DMS 273 (cell line): ENCODE data around the gene YBX2.
"Not testable (repeated sequence)": the region's sequence is repeated elsewhere in the genome, so short reads cannot be mapped to it uniquely, and the experiment has no call there.

Experiments used
- DNase-seq: peaks from one replicate; lab custom pipeline; 2025; ENCODE audit not compliant: unreplicated experiment; lab: John Stamatoyannopoulos, UW

YBX2 gene

GRCh38 chr17:7249214-7249613, 45.2 kb downstream of the YBX2 start:
- no peak for DNase-seq

GRCh38 chr17:7248796-7249195, 45.6 kb downstream of the YBX2 start:
- no peak for DNase-seq

DNA sequence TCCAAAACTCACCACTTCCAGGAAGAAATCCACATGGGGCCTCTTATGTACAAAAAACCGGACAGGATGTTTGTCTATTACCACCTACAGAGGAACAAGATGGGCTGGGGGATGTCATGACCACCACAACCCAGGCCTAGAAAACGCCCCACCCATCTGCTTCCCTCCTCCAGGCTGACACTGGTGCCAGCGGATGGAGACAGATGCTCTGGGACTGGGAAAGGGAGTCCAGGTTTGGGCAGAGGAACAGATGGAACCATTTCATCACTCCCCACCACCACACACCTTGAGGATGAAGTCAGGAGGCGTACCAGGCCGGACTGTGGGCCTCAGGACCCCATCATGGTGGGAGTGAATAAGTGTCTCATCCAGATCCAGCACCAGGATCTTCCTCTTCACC, 47.7 kb downstream of the YBX2 start:
- no peak for DNase-seq

- DNase-seq, result not testable (repeated sequence)
Observed at GRCh38 chr17:7243838-7244237, 50.6 kb downstream of the YBX2 start.

DNA sequence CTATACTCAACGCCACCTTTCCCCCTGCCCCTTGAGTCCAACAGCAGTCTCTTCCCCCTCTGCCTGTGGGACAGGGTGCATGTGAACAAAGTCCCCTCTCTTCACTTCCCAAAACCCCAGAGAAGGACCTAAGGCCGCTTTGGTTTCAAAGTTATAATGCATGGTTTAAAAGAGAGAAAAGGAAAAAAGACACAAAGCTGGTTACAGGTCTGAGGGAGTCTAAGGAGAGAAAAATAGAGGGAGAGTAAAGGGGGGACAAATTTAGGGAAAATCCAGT, 51.0 kb downstream of the YBX2 start:
- no peak for DNase-seq

DNA sequence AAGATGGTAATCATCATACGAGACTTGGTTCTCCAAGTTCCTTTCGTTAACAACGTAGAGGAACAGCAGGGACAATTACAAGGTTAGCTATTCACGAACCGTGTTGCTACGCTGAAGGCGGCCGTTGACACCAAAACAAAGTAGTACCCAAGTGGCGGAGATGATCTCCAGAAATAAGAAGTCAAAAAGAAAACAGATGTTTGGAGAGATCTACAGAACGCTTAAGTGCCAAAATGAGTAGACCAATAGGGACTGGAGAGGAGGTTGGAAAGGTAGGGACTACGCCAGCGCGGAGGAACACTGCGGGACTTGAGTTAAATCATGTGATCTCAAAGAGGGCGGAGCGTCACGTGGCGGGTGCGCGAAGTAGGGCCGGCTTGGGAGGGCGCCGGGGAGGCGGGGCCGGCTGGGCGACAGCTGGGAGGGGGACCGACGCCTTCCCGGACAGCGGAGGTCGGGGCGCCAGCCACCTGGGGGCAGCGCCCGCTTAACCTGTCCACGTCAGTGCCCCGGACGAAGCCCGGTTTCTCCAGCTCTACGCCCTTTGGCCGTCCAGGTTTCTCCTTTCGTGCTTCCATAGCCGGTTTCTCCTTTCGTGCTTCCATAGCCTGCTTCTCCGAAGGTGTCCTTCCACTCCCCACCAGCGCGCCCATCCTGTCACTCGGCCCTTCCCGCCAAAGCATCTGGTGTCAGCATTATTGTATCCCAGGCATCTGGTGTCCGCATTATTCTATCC, 51.6 kb downstream of the YBX2 start:
- peak; percentile 96 for DNase-seq

DNA sequence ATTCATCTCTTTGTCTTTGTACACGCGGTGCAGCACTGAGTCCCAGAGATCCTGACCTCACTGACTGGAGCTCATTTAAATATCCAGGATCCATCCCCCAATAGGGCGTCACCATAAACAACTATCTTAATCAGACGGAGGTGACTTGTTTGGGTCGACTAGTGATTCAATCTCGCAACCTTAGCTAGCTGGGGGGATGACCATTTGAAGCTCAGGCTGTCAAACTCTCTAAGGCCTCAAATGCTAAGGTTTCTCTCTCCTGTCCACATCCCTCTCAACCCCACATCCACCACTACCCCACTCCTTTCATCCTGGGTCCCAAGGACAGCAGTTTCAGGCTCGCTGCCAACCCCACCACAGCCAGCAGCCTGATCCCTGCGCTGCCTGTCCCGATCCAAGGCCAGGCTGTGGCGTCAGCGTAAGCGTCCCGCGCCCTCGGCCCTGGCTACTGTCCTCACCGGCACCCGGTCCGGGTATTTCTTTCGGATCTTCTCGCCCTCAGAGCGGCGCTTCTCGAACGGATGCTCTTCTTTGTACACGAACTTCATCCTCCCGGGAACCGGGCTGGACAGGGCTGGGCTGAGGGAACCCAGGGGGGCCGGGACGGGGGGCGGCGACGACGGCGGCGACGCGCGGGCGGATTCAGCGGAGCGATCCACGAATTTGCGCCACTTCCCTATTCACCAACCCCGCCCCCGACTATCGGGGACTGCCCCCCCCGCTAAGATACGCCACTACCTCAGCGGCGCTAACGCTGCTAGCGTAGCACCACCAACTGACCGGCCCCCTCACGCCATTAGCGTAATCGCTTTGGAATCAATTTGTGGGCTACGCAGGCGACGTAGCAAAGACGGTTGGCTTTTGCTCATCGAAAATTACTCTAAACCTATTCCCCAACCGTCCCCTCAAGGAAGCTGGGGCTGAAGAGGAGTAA, 52.4 kb downstream of the YBX2 start, which contains the start of gene GABARAP:
Gene GABARAP (minus strand): TSS at position 667 of the 934 bp plus-strand sequence. CDS start 119 bp downstream, at position 548.
- peak; percentile 92 for DNase-seq

DNA sequence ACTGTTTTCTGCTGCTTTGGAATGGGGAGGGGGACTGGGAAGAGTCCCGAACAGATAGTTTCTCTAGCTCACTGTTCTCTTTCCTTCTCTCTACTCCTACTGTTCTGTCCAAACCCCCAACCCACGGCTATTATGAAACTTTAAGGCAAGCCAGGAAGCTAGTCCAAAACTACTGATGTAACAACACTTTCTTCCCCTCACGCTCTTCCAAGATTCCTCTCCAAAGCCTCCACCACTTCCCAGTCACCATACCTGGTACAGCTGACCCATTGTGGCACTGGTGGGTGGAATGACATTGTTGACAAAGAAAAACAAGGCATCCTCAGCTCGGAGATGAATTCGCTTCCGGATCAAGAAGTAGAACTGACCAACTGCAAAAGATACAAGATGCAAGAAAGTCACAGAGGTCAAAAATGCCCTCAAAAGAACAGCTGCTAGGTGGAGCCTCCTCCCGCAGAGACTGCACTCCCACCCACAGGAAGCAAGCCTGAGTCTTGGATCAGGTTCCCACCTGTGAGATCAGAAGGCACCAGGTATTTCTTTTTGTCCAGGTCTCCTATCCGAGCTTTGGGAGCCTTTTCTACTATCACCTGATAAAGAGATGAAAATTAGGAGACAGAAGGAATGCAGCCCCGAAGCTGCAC, 53.2 kb downstream of the YBX2 start:
- DNase-seq, result no peak

DNA sequence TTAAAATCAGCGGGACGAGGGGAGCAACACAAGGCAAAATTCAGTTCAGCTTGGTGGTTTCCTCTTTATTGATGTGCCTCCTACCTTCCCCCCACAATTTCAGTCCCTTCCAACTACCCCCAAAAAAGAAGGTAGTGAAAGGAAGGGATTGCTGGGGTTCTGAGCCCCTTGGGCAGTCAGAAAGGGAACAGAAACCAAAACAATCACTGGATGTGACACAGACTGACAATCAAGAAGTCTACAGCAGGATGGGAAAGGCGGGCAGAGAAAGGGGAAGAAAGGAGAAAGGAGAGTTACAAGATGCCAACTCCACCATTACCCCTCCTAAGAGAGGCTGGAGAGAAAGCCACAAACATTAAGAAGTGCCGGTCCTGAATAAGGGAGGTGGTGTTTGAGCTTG, 54.1 kb downstream of the YBX2 start:
- no peak for DNase-seq

DNA sequence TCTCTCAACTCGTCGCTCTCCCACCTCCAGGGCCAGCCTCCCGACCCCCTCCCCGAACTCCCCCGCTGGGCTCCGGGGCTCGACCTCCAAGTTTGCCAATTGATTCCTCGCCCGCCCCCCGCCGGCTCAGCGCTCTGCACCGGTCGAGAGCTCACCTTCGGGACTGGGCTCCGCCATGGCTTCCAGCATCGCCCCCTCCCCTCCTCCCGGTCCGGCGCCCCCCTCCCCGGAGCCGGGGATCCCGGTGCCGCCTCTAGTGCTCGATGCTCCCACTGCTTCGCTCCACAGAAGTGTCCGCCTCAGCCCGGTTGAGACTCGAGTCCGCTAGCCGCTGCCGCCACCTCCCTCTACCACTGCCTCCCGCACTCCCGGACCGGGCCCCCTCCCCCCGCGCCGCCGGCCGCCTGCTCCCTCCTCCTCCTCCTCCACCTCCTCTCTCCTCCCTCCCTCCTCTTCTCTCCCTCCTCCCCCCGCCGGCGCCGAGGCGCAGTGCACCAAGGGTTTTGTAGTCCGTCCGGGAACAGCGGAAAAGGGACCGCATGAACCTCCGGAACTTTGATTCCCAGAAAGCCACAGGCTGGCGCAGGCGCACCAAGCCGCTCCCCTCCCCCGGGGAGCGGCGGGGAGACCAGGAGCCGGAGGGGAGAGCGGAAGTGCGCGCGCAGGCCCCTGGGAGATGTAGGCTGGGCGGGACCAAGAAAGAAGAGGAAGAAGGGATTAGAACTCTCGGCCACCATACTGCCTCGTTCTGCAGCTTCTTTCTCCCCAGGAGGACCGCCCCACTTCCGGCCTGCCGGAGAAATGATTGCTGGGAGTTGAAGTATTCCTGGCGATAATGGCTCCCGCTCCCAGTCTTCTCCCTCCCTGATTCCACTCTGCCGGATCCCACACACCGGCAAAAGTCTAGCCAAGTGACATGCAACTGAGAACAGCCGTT, 55.1 kb downstream of the YBX2 start, which contains the start of gene PHF23:
Gene PHF23 (minus strand): TSS at position 367 of the 937 bp plus-strand sequence. CDS start 178 bp downstream, at position 189.
- DNase-seq, result peak; percentile 99

GRCh38 chr17:7238420-7239090, 55.9 kb downstream of the YBX2 start:
- DNase-seq, result peak; percentile 61
